Naive B cell (primary cell): ENCODE results near the gene CDR2L. TPM values are rescaled to one million over a fixed set of nuclear protein-coding genes. Genes with fewer than 3 reads are reported as not detected.
A peak's percentile ranks its signal among the peaks of the same experiment; 100 is the strongest.
"Not testable (repeated sequence)": the region's sequence is repeated elsewhere in the genome, so short reads cannot be mapped to it uniquely, and the experiment has no call there.

Source experiments
- ATAC-seq, 2 donors: fragments of 150-1000 bp; cut with Tn5 transposase; 2 replicates each; pipeline ENCODE4 v1.10.0; 2021; ENCODE audit warnings: low read depth in 2 of 2, mild to moderate bottlenecking in 2 of 2, moderate library complexity in 2 of 2
- DNase-seq: peaks from one replicate; pipeline ENCODE4 v3.0.0; 2022
- H3K27ac Mint-ChIP-seq, 6 donors: one replicate each; pipeline ENCODE4 v1.8.0; 2020 to 2022; ENCODE audit warnings: mild to moderate bottlenecking in 6 of 6, mixed read lengths in 6 of 6, moderate library complexity in 5 of 6, inconsistent platforms in 2 of 6
- H3K27me3 Mint-ChIP-seq, 3 donors: one replicate each; pipeline ENCODE4 v1.8.0; 2021 to 2022; ENCODE audit warnings: mixed read lengths in 3 of 3, mild to moderate bottlenecking in 1 of 3
- H3K36me3 Mint-ChIP-seq, 2 donors: one replicate each; pipeline ENCODE4 v1.8.0; 2020 to 2022; ENCODE audit warnings: mixed read lengths in 2 of 2, inconsistent platforms in 1 of 2, mild to moderate bottlenecking in 1 of 2
- H3K4me1 Mint-ChIP-seq, 3 donors: one replicate each; pipeline ENCODE4 v1.8.0; 2020 to 2022; ENCODE audit warnings: mixed read lengths in 3 of 3, inconsistent platforms in 1 of 3, mild to moderate bottlenecking in 1 of 3, moderate library complexity in 1 of 3
- H3K4me3 Mint-ChIP-seq, 8 donors: one replicate each; pipeline ENCODE4 v1.8.0; 2020 to 2022; ENCODE audit warnings: mild to moderate bottlenecking in 8 of 8, mixed read lengths in 8 of 8, moderate library complexity in 8 of 8, inconsistent platforms in 2 of 8
- H3K9me3 Mint-ChIP-seq, 7 donors: one replicate each; pipeline ENCODE4 v1.8.0; 2020 to 2022; ENCODE audit warnings: mixed read lengths in 7 of 7, mild to moderate bottlenecking in 5 of 7, inconsistent platforms in 2 of 7, moderate library complexity in 1 of 7
- polyA plus RNA-seq, 6 donors: library from polyadenylated mRNA; unstranded; fragments of 300-500 nt; fragmentation: Illumina TruSeq; gene quantifications; one replicate each; pipeline ENCODE4 v1.2.3, GENCODE V29; 2021; ENCODE audit warnings: low read depth in 6 of 6

The CDR2L gene
- polyA plus RNA-seq, 6 donors from 2014 or later: not detected

GRCh38 chr17:75012346-75013091 is 25.1 kb downstream of the CDR2L start, which contains the start of gene MRPL58:
Gene MRPL58 (plus strand): TSS chr17:75012670. CDS start chr17:75012687, 17 bp downstream.
- H3K4me1 Mint-ChIP-seq: peaks cover 23 to 35% (median 32%) of the 10 kb centered on the region in 3 donors
- peaks cover 0 to 4% (median 0%) of the 10 kb centered on the region in 3 donors for H3K27me3 Mint-ChIP-seq

GRCh38 chr17:75013092-75013559 is 25.7 kb downstream of the CDR2L start:
- H3K27me3 Mint-ChIP-seq: no peaks in the 10 kb centered on the region
- ATAC-seq (no peak), DNase-seq (no peak)
- H3K9me3 Mint-ChIP-seq: no peaks in the 10 kb centered on the region
- H3K27ac Mint-ChIP-seq: peak overlapping the region in 5 of 6 donors; percentile 86 to 96 (median 92)
- peaks cover 6 to 10% of the 10 kb centered on the region in 2 donors for H3K36me3 Mint-ChIP-seq
- H3K4me1 Mint-ChIP-seq: peaks cover 23 to 35% (median 32%) of the 10 kb centered on the region in 3 donors
- H3K4me3 Mint-ChIP-seq: peak overlapping the region; percentile 92 to 96 (median 95)

More at GRCh38 chr17:75012346-75013091, 25.1 kb downstream of the CDR2L start, which contains the start of gene MRPL58:
- H3K9me3 Mint-ChIP-seq: no peaks in the 10 kb centered on the region
- H3K27ac Mint-ChIP-seq: peak within 1 kb of the TSS; percentile 86 to 96 (median 92)
- peak; percentile 95 to 97 for ATAC-seq
- peak; percentile 79 for DNase-seq
- peaks cover 6 to 10% of the 10 kb centered on the region in 2 donors for H3K36me3 Mint-ChIP-seq
- H3K4me3 Mint-ChIP-seq: peak within 1 kb of the TSS; percentile 92 to 96 (median 95)

- Mint-ChIP-seq H3K4me1 (peaks cover 7 to 11% (median 10%) of the 10 kb centered on the region in 3 donors), H3K27ac (no peak overlapping the region), H3K9me3 (no peaks in the 10 kb centered on the region), H3K4me3 (no peak overlapping the region), H3K27me3 (no peaks in the 10 kb centered on the region), H3K36me3 (peaks cover 29 to 30% of the 10 kb centered on the region in 2 donors)
- ATAC-seq (no peak), DNase-seq (no peak)
These were observed 31.7 kb downstream of the CDR2L start for GRCh38 chr17:75019146-75019545.

GRCh38 chr17:75019710-75020109 is 32.3 kb downstream of the CDR2L start:
- no peak for DNase-seq
- Mint-ChIP-seq H3K27me3 (no peaks in the 10 kb centered on the region), H3K36me3 (peaks cover 29% of the 10 kb centered on the region in 2 donors), H3K9me3 (no peaks in the 10 kb centered on the region), H3K27ac (no peak overlapping the region), H3K4me1 (peaks cover 7 to 11% (median 10%) of the 10 kb centered on the region in 3 donors), H3K4me3 (no peak overlapping the region)
- no peak for ATAC-seq

GRCh38 chr17:75020331-75021110 is 33.1 kb downstream of the CDR2L start:
- Mint-ChIP-seq H3K4me1 (peaks cover 4 to 13% (median 11%) of the 10 kb centered on the region in 3 donors), H3K27ac (peak overlapping the region in 2 of 6 donors; percentile 15 to 38), H3K9me3 (no peaks in the 10 kb centered on the region), H3K27me3 (no peaks in the 10 kb centered on the region), H3K4me3 (no peak overlapping the region), H3K36me3 (peaks cover 27 to 29% of the 10 kb centered on the region in 2 donors)
- ATAC-seq (no peak), DNase-seq (no peak)

- Mint-ChIP-seq H3K4me3 (peak overlapping the region in 2 of 8 donors; percentile 6 to 63), H3K36me3 (peaks cover 15 to 16% of the 10 kb centered on the region in 2 donors), H3K27ac (no peak overlapping the region), H3K27me3 (no peaks in the 10 kb centered on the region), H3K4me1 (peaks cover 0 to 8% (median 6%) of the 10 kb centered on the region in 3 donors), H3K9me3 (peaks cover 0 to 16% (median 5%) of the 10 kb centered on the region in 7 donors)
- ATAC-seq: no peak
- no peak for DNase-seq
These were observed 37.4 kb downstream of the CDR2L start for GRCh38 chr17:75024686-75025397.

- peak overlapping the region in 1 of 6 donors; percentile 72 for H3K27ac Mint-ChIP-seq
- H3K27me3 Mint-ChIP-seq, H3K4me1 Mint-ChIP-seq, DNase-seq, ATAC-seq: not testable (repeated sequence)
- peaks cover 0 to 19% (median 7%) of the 10 kb centered on the region in 7 donors for H3K9me3 Mint-ChIP-seq
- peak overlapping the region in 2 of 8 donors; percentile 6 to 63 for H3K4me3 Mint-ChIP-seq
- peaks cover 14 to 15% of the 10 kb centered on the region in 2 donors for H3K36me3 Mint-ChIP-seq
These were observed 37.9 kb downstream of the CDR2L start for GRCh38 chr17:75025398-75025734.

- not testable (repeated sequence) for H3K27me3 Mint-ChIP-seq, ATAC-seq, H3K4me3 Mint-ChIP-seq, H3K4me1 Mint-ChIP-seq, DNase-seq, H3K27ac Mint-ChIP-seq
- Mint-ChIP-seq H3K9me3 (peaks cover 0 to 22% (median 8%) of the 10 kb centered on the region in 7 donors), H3K36me3 (peaks cover 4 to 12% of the 10 kb centered on the region in 2 donors)
These were observed 39.2 kb downstream of the CDR2L start for GRCh38 chr17:75026650-75027049.

GRCh38 chr17:75030161-75030560 is 42.7 kb downstream of the CDR2L start:
- Mint-ChIP-seq H3K4me3 (peak overlapping the region in 1 of 8 donors; percentile 28), H3K27me3 (peaks cover 0 to 5% (median 3%) of the 10 kb centered on the region in 3 donors), H3K27ac (no peak overlapping the region), H3K4me1 (peaks cover 31 to 38% (median 37%) of the 10 kb centered on the region in 3 donors), H3K9me3 (peaks cover 0 to 22% (median 8%) of the 10 kb centered on the region in 7 donors), H3K36me3 (no peaks in the 10 kb centered on the region)
- ATAC-seq (no peak), DNase-seq (no peak)

GRCh38 chr17:75031972-75032719 is 44.7 kb downstream of the CDR2L start:
- DNase-seq (peak; percentile 52), ATAC-seq (peak; percentile 51 to 52)
- Mint-ChIP-seq H3K4me1 (peaks cover 35 to 39% (median 36%) of the 10 kb centered on the region in 3 donors), H3K36me3 (no peaks in the 10 kb centered on the region), H3K9me3 (peaks cover 0 to 12% (median 3%) of the 10 kb centered on the region in 7 donors), H3K27me3 (peaks cover 0 to 5% (median 3%) of the 10 kb centered on the region in 3 donors), H3K27ac (peak overlapping the region; percentile 78 to 100 (median 80)), H3K4me3 (peak overlapping the region; percentile 85 to 99 (median 95))

- DNase-seq: no peak
- Mint-ChIP-seq H3K4me1 (peaks cover 35 to 39% (median 36%) of the 10 kb centered on the region in 3 donors), H3K36me3 (no peaks in the 10 kb centered on the region), H3K27me3 (peaks cover 0 to 5% (median 3%) of the 10 kb centered on the region in 3 donors), H3K27ac (peak overlapping the region in 4 of 6 donors; percentile 85 to 100 (median 98)), H3K4me3 (peak overlapping the region; percentile 90 to 99 (median 95)), H3K9me3 (peaks cover 0 to 9% (median 3%) of the 10 kb centered on the region in 7 donors)
- ATAC-seq: peak in 1 of 2 donors; percentile 13
These were observed 45.4 kb downstream of the CDR2L start for GRCh38 chr17:75032720-75033280.
